HEK293 (cell line): ENCODE results near the gene RPSA.
A peak's percentile ranks its signal among the peaks of the same experiment; 100 is the strongest.

Experiments
- CTCF ChIA-PET: fragments of 350-600 bp; formaldehyde crosslinking; extraction: SDS; loops from one replicate; lab custom pipeline; 2021; ENCODE audit warnings: antibody characterized with exemption; lab: Yijun Ruan, JAX
- POLR2A ChIA-PET: fragments of 300-600 bp; formaldehyde crosslinking; extraction: SDS; loops from one replicate; lab custom pipeline; 2020; ENCODE audit warnings: antibody characterized with exemption, inconsistent platforms; lab: Yijun Ruan, JAX
- H3K27ac ChIP-seq: fragments of 200-500 bp; sonication (Bioruptor generic); 2 replicates; pipeline ENCODE4 v1.5.1; 2014; ENCODE audit warnings: low read depth, low read length, control low read depth, inconsistent platforms; ENCODE audit errors: extremely low read depth
- H3K36me3 ChIP-seq, 2 experiments: fragments of 200-500 bp in 1 of 2; sonication (Bioruptor generic) in 1 of 2; 1 replicate in 1 of 2; 2 replicates in 1 of 2; pipeline ENCODE4 v1.5.1; 2014 to 2017; ENCODE audit warnings: inconsistent platforms in 2 of 2, low read length in 2 of 2; ENCODE audit not compliant: control insufficient read depth in 2 of 2, insufficient read depth in 1 of 2
- H3K4me1 ChIP-seq: fragments of 200-500 bp; sonication (Bioruptor generic); 2 replicates; pipeline ENCODE4 v1.5.1; 2014; ENCODE audit warnings: mild to moderate bottlenecking, low read length, inconsistent platforms; ENCODE audit not compliant: control insufficient read depth, insufficient read depth
- H3K4me3 ChIP-seq: 2 replicates; pipeline ENCODE4 v1.5.1; 2011; ENCODE audit warnings: low read depth, mild to moderate bottlenecking, control low read depth, low read length, moderate library complexity
- H3K9me3 ChIP-seq: fragments of 200-500 bp; sonication (Bioruptor generic); 2 replicates; pipeline ENCODE4 v1.5.1; 2014; ENCODE audit warnings: low read depth, low read length, inconsistent platforms; ENCODE audit not compliant: control insufficient read depth, insufficient read depth
- BCL11A ChIP-seq: fragments of 450-650 bp; formaldehyde crosslinking; IDR thresholded peaks from 2 replicates; pipeline ENCODE4 v1.5.1; 2016; ENCODE audit warnings: low read depth, missing biosample characterization, missing genetic modification characterization
- GLIS1 ChIP-seq: fragments of 450-650 bp; formaldehyde crosslinking; IDR thresholded peaks from 2 replicates; pipeline ENCODE4 v1.5.1; 2016; ENCODE audit warnings: missing biosample characterization, missing genetic modification characterization
- SP7 ChIP-seq: fragments of 450-650 bp; formaldehyde crosslinking; IDR thresholded peaks from 2 replicates; pipeline ENCODE4 v1.5.1; 2016; ENCODE audit warnings: missing biosample characterization, missing genetic modification characterization
- TCF7L2 ChIP-seq: IDR thresholded peaks from 2 replicates; pipeline ENCODE4 v1.6.1; 2011; ENCODE audit warnings: low read depth, mild to moderate bottlenecking, inconsistent platforms, low read length, moderate library complexity, borderline replicate concordance
- ZBTB21 ChIP-seq: fragments of 450-650 bp; formaldehyde crosslinking; IDR thresholded peaks from 2 replicates; pipeline ENCODE4 v1.5.1; 2017; ENCODE audit warnings: missing biosample characterization, missing genetic modification characterization
- ZBTB48 ChIP-seq: fragments of 450-650 bp; formaldehyde crosslinking; IDR thresholded peaks from 2 replicates; pipeline ENCODE4 v1.5.1; 2016; ENCODE audit warnings: missing biosample characterization, missing genetic modification characterization
- ZBTB8A ChIP-seq: fragments of 450-650 bp; formaldehyde crosslinking; IDR thresholded peaks from 2 replicates; pipeline ENCODE4 v1.5.1; 2016; ENCODE audit warnings: missing biosample characterization, missing genetic modification characterization
- ZFHX2 ChIP-seq: fragments of 450-650 bp; formaldehyde crosslinking; conservative IDR thresholded peaks from 2 replicates; pipeline ENCODE4 v1.5.1; 2016; ENCODE audit warnings: missing biosample characterization, missing genetic modification characterization
- ZFP3 ChIP-seq: fragments of 450-650 bp; formaldehyde crosslinking; IDR thresholded peaks from 2 replicates; pipeline ENCODE4 v1.5.1; 2016; ENCODE audit warnings: low read depth, missing biosample characterization, missing genetic modification characterization
- ZNF133 ChIP-seq: fragments of 450-650 bp; formaldehyde crosslinking; IDR thresholded peaks from 2 replicates; pipeline ENCODE4 v1.5.1; 2016; ENCODE audit warnings: missing biosample characterization, missing genetic modification characterization
- ZNF138 ChIP-seq: fragments of 450-650 bp; formaldehyde crosslinking; IDR thresholded peaks from 2 replicates; pipeline ENCODE4 v1.5.1; 2016; ENCODE audit warnings: missing biosample characterization, missing genetic modification characterization, borderline replicate concordance
- ZNF202 ChIP-seq: fragments of 450-650 bp; formaldehyde crosslinking; IDR thresholded peaks from 2 replicates; pipeline ENCODE4 v1.5.1; 2016; ENCODE audit warnings: missing biosample characterization, missing genetic modification characterization, borderline replicate concordance
- ZNF214 ChIP-seq: fragments of 450-650 bp; formaldehyde crosslinking; IDR thresholded peaks from 2 replicates; pipeline ENCODE4 v1.5.1; 2017; ENCODE audit warnings: missing biosample characterization, mild to moderate bottlenecking, missing genetic modification characterization, borderline replicate concordance
- ZNF324 ChIP-seq: fragments of 450-650 bp; formaldehyde crosslinking; IDR thresholded peaks from 2 replicates; pipeline ENCODE4 v1.5.1; 2016; ENCODE audit warnings: missing biosample characterization, missing genetic modification characterization
- ZNF354C ChIP-seq: fragments of 450-650 bp; formaldehyde crosslinking; IDR thresholded peaks from 2 replicates; pipeline ENCODE4 v1.5.1; 2016; ENCODE audit warnings: missing biosample characterization, missing genetic modification characterization, low read depth, borderline replicate concordance
- ZNF398 ChIP-seq: fragments of 450-650 bp; formaldehyde crosslinking; IDR thresholded peaks from 2 replicates; pipeline ENCODE4 v1.5.1; 2017; ENCODE audit warnings: missing biosample characterization, missing genetic modification characterization
- ZNF48 ChIP-seq: fragments of 450-650 bp; formaldehyde crosslinking; IDR thresholded peaks from 2 replicates; pipeline ENCODE4 v1.5.1; 2016; ENCODE audit warnings: missing biosample characterization, missing genetic modification characterization
- ZNF555 ChIP-seq: fragments of 450-650 bp; formaldehyde crosslinking; conservative IDR thresholded peaks from 2 replicates; pipeline ENCODE4 v1.5.1; 2017; ENCODE audit warnings: missing biosample characterization, mild to moderate bottlenecking, missing genetic modification characterization, inconsistent platforms
- ZNF626 ChIP-seq: fragments of 450-650 bp; sonication (Bioruptor Pico); formaldehyde crosslinking; IDR thresholded peaks from 2 replicates; pipeline ENCODE4 v1.5.1; 2018; ENCODE audit warnings: missing biosample characterization, missing genetic modification characterization, inconsistent platforms
- ZNF777 ChIP-seq: fragments of 450-650 bp; formaldehyde crosslinking; IDR thresholded peaks from 2 replicates; pipeline ENCODE4 v1.5.1; 2017; ENCODE audit warnings: missing biosample characterization, missing genetic modification characterization, borderline replicate concordance
- ZNF830 ChIP-seq: fragments of 450-650 bp; IDR thresholded peaks from 2 replicates; pipeline ENCODE4 v1.5.0; 2018; ENCODE audit warnings: missing biosample characterization, missing genetic modification characterization, low read depth, mild to moderate bottlenecking, moderate library complexity
- ZSCAN16 ChIP-seq: fragments of 450-650 bp; formaldehyde crosslinking; IDR thresholded peaks from 2 replicates; pipeline ENCODE4 v1.5.1; 2016; ENCODE audit warnings: missing biosample characterization, missing genetic modification characterization
- ZSCAN5A ChIP-seq: fragments of 450-650 bp; formaldehyde crosslinking; IDR thresholded peaks from 2 replicates; pipeline ENCODE4 v1.5.1; 2016; ENCODE audit warnings: missing biosample characterization, missing genetic modification characterization

RPSA gene

GRCh38 chr3:39407773-39408492 is 1.4 kb downstream of the RPSA start:
- H3K9me3 ChIP-seq: no peaks in the 10 kb centered on the region
- peak overlapping the region; percentile 80 for H3K4me3 ChIP-seq
- POLR2A ChIA-PET: interaction anchor here (1.3 kb wide), 1 partner anchor 9 kb away, joined by 3 read pairs; no protein-coding TSS in a partner anchor
- TF ChIP-seq ZNF202 (tag by site-specific recombination): no peak
- no peak for TF ChIP-seq ZNF48 (tag by site-specific recombination)
- TF ChIP-seq ZNF555 (tag by site-specific recombination): no peak
- no peak for TF ChIP-seq ZNF354C (tag by site-specific recombination)
- CTCF ChIA-PET: interaction anchor here (1.1 to 1.4 kb wide), 2 partner anchors 9 to 116 kb away, joined by 3 to 4 read pairs; no protein-coding TSS in a partner anchor
- H3K36me3 ChIP-seq: peaks cover 13 to 61% of the 10 kb centered on the region in 2 experiments
- H3K4me1 ChIP-seq: no peaks in the 10 kb centered on the region
- no peak overlapping the region for H3K27ac ChIP-seq

GRCh38 chr3:39408493-39409372 is 2.2 kb downstream of the RPSA start:
- CTCF ChIA-PET: interaction anchor here (1.1 to 1.4 kb wide), 2 partner anchors 9 to 117 kb away, joined by 3 to 4 read pairs; no protein-coding TSS in a partner anchor
- no peaks in the 10 kb centered on the region for H3K9me3 ChIP-seq
- POLR2A ChIA-PET: interaction anchor here (0.7 to 1.3 kb wide), 2 partner anchors 8 to 11 kb away, joined by 3 read pairs; no protein-coding TSS in a partner anchor
- no peak overlapping the region for H3K27ac ChIP-seq
- peaks cover 17 to 69% of the 10 kb centered on the region in 2 experiments for H3K36me3 ChIP-seq
- TF ChIP-seq ZNF626: no peak
- TF ChIP-seq ZNF398 (tag by site-specific recombination): no peak
- TF ChIP-seq ZNF777 (tag by site-specific recombination): no peak
- TF ChIP-seq ZNF133 (tag by site-specific recombination): no peak
- no peak for TF ChIP-seq ZBTB48 (tag by site-specific recombination)
- no peak for TF ChIP-seq TCF7L2
- TF ChIP-seq ZSCAN5A: no peak
- TF ChIP-seq ZNF324 (tag by site-specific recombination): no peak
- TF ChIP-seq ZFHX2 (tag by site-specific recombination): no peak
- H3K4me1 ChIP-seq: no peaks in the 10 kb centered on the region
- no peak overlapping the region for H3K4me3 ChIP-seq

- Histone ChIP-seq H3K9me3 (no peaks in the 10 kb centered on the region), H3K4me3 (no peak overlapping the region), H3K27ac (no peak overlapping the region; the same call in 1 of the 2 replicates), H3K4me1 (no peaks in the 10 kb centered on the region), H3K36me3 (peaks cover 17 to 78% of the 10 kb centered on the region in 2 experiments)
- CTCF ChIA-PET: interaction anchor here (0.8 kb wide), 1 partner anchor 581 kb away, joined by 3 read pairs; no protein-coding TSS in a partner anchor
- POLR2A ChIA-PET: interaction anchor here (0.6 kb wide), 1 partner anchor 360 kb away, joined by 3 read pairs; no protein-coding TSS in a partner anchor
- TF ChIP-seq ZSCAN16 (tag by site-specific recombination): no peak
- TF ChIP-seq ZFP3 (tag by site-specific recombination): no peak
- no peak for TF ChIP-seq ZNF133 (tag by site-specific recombination)
- TF ChIP-seq GLIS1 (tag by site-specific recombination): no peak
- TF ChIP-seq ZNF214: no peak
- no peak for TF ChIP-seq ZBTB21 (tag by site-specific recombination)
- TF ChIP-seq ZNF138 (tag by site-specific recombination): no peak
- no peak for TF ChIP-seq ZNF830 (tag by site-specific recombination)
- no peak for TF ChIP-seq SP7 (tag by site-specific recombination)
- TF ChIP-seq BCL11A (tag by site-specific recombination): no peak
- TF ChIP-seq ZBTB8A (tag by site-specific recombination): no peak
Measured at GRCh38 chr3:39409514-39410136, 3.1 kb downstream of the RPSA start.
